GM12873 (cell line): ENCODE data around the gene RMND5B.

Experiments used
- CTCF ChIP-seq: IDR thresholded peaks from 2 replicates; pipeline ENCODE4 v1.5.1; 2012; ENCODE audit warnings: low read depth, mild to moderate bottlenecking, moderate library complexity, low read length, control low read depth; ENCODE audit not compliant: insufficient read depth; ENCODE audit errors: missing control alignments

RMND5B gene

GRCh38 chr5:178121391-178122276, 9.2 kb upstream of the RMND5B start:
- no peak for TF ChIP-seq CTCF

- TF ChIP-seq CTCF, result no peak
Measured at GRCh38 chr5:178122346-178122745, 8.5 kb upstream of the RMND5B start.

- TF ChIP-seq CTCF, result no peak
Measured at GRCh38 chr5:178123094-178123965, 7.5 kb upstream of the RMND5B start.

GRCh38 chr5:178123966-178124925, 6.6 kb upstream of the RMND5B start:
- TF ChIP-seq CTCF, result no peak

- no peak for TF ChIP-seq CTCF
Measured at GRCh38 chr5:178125253-178125906, 5.4 kb upstream of the RMND5B start.

- no peak for TF ChIP-seq CTCF
Measured at GRCh38 chr5:178126556-178126955, 4.3 kb upstream of the RMND5B start.
